Cerebellar nuclear complex (tissue), 1 donor: ENCODE data around the gene CHP1.
"Not testable (repeated sequence)": the region's sequence is repeated elsewhere in the genome, so short reads cannot be mapped to it uniquely, and the experiment has no call there.

Experiments
- DNase-seq, 2 experiments: peaks; one replicate each; lab custom pipeline; 2025; lab: John Stamatoyannopoulos, UW

Gene CHP1

DNA sequence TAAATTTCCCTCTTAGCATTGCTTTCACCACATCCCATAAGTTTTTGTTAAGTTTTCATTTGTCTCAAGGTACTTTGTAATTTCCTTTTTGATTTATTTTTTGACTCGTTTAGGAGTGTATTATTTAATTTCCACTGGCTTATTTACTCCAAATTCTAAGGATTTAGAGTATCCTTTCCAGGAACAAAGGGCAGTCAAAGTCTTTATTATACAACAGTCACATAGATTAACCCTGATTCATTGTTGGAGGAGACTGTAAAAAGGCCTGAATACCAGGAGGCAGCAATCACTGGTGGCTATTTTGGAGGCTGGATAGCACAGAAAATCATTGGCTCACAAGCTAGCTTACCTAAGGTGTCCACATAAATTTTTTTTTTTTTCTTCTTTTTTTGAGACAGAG, 61.5 kb downstream of the CHP1 start:
- DNase-seq = no peak

DNA sequence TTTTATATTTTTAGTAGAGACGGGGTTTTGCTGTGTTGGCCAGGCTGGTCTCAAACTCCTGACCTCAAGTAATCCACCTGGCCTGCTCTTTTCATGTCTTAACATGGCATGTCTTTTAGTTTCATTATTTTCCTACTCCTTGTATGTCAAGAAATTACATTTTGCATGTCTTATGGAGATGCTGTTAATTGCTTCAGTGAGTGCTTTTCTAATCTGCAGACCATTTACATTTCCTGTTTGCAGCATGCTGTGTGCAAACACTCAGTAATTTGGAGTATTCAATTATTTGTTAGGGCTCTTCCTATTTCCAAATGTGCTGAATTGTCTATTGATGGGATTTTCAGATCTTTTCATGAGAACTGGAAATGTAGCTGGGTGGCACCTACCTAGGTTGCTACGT, 70.1 kb downstream of the CHP1 start:
- not testable (repeated sequence) for DNase-seq

DNA sequence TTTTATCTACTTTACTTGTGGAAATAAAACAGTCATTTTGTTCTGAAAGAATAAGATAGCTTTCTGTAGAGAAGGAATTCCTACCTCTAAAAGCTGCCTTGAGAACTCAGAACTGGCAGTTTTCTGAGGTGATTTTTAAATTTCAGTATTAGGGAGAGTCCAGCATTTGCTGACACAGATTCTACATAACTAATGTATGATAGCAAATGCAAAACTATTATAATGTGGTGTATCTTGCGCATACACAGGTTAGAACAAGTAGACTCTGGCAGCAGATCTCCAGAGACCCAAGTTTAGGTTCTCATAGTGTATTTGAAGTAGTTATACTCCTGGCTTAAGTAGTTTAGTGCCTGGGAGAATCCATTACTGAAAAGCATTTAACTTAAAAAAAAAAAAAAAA, 70.5 kb downstream of the CHP1 start:
- DNase-seq = no peak

DNA sequence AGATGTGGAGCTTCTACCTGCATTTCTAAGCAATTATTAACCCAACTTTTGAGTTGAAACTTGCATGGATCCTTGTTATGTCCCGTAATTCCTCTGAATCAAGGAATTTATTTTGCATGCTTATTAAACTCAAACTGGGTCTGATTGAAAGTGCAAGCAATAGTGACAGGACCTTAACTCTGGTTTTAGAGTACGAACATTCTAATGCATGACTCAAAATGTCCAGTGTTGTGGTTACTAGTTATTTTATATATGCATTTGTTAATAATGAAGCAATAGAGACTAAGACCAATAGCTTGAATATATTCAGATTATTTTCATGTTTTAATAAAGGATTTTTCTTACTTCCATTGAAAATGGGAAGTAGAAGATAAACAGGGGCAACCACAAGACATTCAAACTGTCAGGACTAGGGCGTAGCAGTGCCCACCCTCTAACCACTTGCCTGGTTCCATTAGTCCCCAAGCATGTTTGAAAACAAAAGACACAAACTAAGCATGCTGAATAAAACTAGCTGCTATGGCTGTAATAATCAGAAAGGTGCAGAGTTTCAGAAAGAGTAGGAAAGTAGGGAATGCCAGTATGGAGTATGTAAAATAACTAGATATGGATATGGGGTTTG, 73.2 kb downstream of the CHP1 start:
- no peak for DNase-seq

DNA sequence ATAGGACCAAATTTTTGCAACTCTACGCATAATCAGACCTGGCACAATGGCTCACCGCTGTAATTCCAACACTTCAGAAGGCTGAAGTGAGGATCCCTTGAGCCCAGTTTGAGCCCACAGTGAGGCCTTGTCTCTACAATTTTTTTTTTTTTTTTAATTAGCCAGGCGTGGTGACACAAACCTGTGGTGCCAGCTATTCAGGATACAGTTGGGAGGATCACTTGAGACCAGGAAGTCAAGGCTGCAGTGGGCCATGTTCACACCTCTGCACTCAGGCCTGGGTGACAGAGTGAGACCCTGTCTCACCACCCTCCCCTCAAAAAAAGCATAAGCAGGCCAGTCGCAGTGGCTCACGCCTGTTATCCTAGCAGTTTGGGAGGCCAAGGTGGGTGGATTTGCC, 76.6 kb downstream of the CHP1 start:
- DNase-seq = no peak

DNA sequence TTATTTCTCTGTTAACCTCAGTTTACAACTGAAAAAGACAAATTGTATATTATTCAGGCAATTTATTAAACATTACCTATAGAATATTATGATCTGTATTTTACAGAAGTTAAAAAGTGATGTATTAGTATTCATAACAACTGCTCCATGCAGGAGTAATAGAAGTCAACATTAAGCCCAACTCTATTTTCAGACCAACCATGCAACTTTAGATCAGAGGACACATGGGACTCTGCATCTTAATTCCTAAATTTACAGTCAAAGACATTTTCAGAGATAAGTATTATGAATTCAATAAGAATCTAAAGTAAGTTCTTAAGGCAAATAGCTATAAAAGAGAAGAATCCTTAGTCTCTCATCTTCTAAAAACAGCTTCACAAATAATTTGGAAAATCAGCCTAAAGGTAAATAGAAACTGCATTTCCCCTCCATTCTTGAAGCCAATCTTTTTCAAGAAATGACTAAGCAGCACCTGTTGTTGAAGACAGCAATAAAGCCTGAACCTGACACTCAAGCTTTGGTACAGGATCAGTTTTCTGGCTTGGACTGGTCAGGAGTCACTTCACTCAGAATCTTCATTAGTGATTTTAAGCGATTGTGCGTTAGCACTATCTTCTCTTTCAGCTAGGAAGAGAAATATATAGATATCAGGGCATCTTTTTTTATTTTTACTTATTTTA, 78.3 kb downstream of the CHP1 start:
- DNase-seq = no peak

DNA sequence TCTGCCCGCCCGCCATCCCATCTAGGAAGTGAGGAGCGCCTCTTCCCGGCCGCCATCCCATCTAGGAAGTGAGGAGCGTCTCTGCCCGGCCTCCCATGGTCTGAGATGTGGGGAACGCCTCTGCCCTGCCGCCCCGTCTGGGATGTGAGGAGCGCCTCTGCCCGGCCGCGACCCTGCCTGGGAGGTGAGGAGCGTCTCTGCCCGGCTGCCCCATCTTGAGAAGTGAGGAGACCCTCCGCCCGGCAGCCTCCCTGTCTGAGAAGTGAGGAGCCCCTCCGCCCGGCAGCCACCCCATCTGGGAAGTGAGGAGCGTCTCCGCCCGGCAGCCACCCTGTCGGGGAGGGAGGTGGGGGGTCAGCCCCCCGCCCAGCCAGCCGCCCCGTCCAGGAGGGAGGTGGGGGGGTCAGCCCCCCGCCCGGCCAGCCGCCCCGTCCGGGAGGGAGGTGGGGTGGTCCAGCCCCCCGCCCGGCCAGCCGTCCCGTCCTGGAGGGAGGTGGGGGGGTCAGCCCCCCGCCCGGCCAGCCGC, 89.8 kb downstream of the CHP1 start:
- DNase-seq = not testable (repeated sequence)

DNA sequence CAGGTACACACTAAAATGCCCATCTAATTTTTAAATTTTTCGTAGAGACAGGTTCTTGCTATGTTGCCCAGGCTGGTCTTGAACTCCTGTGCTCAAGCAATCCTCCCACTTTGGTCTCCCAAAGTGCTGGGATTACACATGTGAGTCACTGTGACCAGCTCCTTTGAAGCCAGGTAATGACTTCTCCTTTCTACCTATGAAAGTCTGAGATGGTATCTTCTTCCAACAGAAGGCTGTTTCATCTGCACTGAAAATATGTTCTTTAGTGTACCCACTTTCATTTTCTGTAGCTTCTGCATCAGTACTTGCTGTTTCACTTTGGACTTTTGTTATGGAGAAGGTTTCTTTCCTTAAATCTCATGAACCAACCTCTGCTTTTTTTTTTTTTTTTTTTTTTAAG, 92.5 kb downstream of the CHP1 start:
- no peak for DNase-seq

DNA sequence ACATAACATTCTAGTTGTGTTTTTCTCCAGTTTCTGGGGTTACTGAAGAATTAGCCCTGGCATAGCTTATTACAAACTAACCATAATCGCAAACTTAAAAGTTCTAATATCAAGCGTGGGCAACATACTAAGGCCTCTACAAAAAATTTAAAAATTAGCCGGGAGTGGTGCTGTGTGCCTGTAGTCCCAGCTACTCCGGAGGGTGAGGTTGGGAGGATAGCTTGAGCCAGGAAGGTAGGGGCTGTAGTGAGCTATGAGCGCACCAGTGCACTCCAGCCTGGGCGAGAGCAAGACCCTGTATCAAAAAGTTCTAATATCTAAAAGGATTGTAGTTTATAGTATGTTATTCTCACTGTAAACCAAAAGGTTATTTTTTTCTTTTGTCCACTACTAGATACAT, 100.2 kb downstream of the CHP1 start:
- no peak for DNase-seq
